WTC11 (cell line): Measurements from ENCODE around the gene MED12L. TPM values are rescaled to one million over a fixed set of nuclear protein-coding genes. Genes with fewer than 3 reads are reported as not detected.

ENCODE experiments used
- ATAC-seq: fragments of 200-7000 bp; cut with Tn5 transposase; 2 replicates; pipeline ENCODE4 v1.10.0; 2021; ENCODE audit warnings: mild to moderate bottlenecking, moderate library complexity
- CTCF ChIA-PET: fragments of 300-600 bp; sonication (Branson Sonifier 250); formaldehyde crosslinking; loops from one replicate; lab custom pipeline; 2021; ENCODE audit warnings: antibody characterized with exemption; lab: Charles Lee
- POLR2A ChIA-PET: fragments of 350-600 bp; sonication (Branson Sonifier 250); formaldehyde crosslinking; loops from one replicate; lab custom pipeline; 2021; ENCODE audit warnings: antibody characterized with exemption; lab: Charles Lee
- DNase-seq: peaks from one replicate; pipeline ENCODE4 v3.0.0; 2021; ENCODE audit warnings: low spot score
- H3K27ac Mint-ChIP-seq: 2 replicates; pipeline ENCODE4 v1.8.0; 2021; ENCODE audit warnings: mixed read lengths
- H3K27me3 Mint-ChIP-seq: 2 replicates; pipeline ENCODE4 v1.8.0; 2021; ENCODE audit warnings: low read depth, mild to moderate bottlenecking, moderate library complexity, mixed read lengths
- H3K36me3 Mint-ChIP-seq: 2 replicates; pipeline ENCODE4 v1.8.0; 2021; ENCODE audit warnings: mixed read lengths
- H3K4me1 Mint-ChIP-seq: 2 replicates; pipeline ENCODE4 v1.8.0; 2022; ENCODE audit warnings: mixed read lengths
- H3K4me3 Mint-ChIP-seq: 2 replicates; pipeline ENCODE4 v1.8.0; 2021; ENCODE audit warnings: mild to moderate bottlenecking, moderate library complexity, mixed read lengths
- H3K9me3 Mint-ChIP-seq: 2 replicates; pipeline ENCODE4 v1.8.0; 2021; ENCODE audit warnings: mixed read lengths
- ATF6 ChIP-seq: sonication (generic); formaldehyde crosslinking; IDR thresholded peaks from 2 replicates; pipeline ENCODE4 v1.8.1; 2023; ENCODE audit warnings: mild to moderate bottlenecking, missing genetic modification reagents
- E2F1 ChIP-seq: sonication (generic); formaldehyde crosslinking; IDR thresholded peaks from 2 replicates; pipeline ENCODE4 v1.8.0; 2022; ENCODE audit warnings: mild to moderate bottlenecking, missing genetic modification reagents
- HMGXB4 ChIP-seq: sonication (generic); formaldehyde crosslinking; IDR thresholded peaks from 2 replicates; pipeline ENCODE4 v1.8.1; 2023; ENCODE audit warnings: mild to moderate bottlenecking, moderate library complexity, missing genetic modification reagents
- IRF2 ChIP-seq: sonication (generic); formaldehyde crosslinking; IDR thresholded peaks from 2 replicates; pipeline ENCODE4 v1.8.0; 2022; ENCODE audit warnings: low read depth, missing genetic modification reagents, borderline replicate concordance
- NFE2L1 ChIP-seq: sonication (generic); formaldehyde crosslinking; IDR thresholded peaks from 2 replicates; pipeline ENCODE4 v1.8.1; 2023; ENCODE audit warnings: missing genetic modification reagents
- PRDM15 ChIP-seq: sonication (generic); formaldehyde crosslinking; IDR thresholded peaks from 2 replicates; pipeline ENCODE4 v1.8.0; 2022; ENCODE audit warnings: missing genetic modification reagents
- USF1 ChIP-seq: sonication (generic); formaldehyde crosslinking; IDR thresholded peaks from 2 replicates; pipeline ENCODE4 v1.8.0; 2022; ENCODE audit warnings: mild to moderate bottlenecking, missing genetic modification reagents
- ZBTB43 ChIP-seq: sonication (generic); formaldehyde crosslinking; IDR thresholded peaks from 2 replicates; pipeline ENCODE4 v1.8.1; 2023; ENCODE audit warnings: mild to moderate bottlenecking, missing genetic modification reagents
- ZNF138 ChIP-seq: sonication (generic); formaldehyde crosslinking; conservative IDR thresholded peaks from 2 replicates; pipeline ENCODE4 v1.8.1; 2022; ENCODE audit warnings: mild to moderate bottlenecking, moderate library complexity, missing genetic modification reagents
- ZNF396 ChIP-seq: fragments of 250-450 bp; sonication (Bioruptor Pico); IDR thresholded peaks from 2 replicates; pipeline ENCODE4 v1.8.0; 2021; ENCODE audit warnings: mild to moderate bottlenecking, moderate library complexity, borderline replicate concordance
- ZNF423 ChIP-seq: fragments of 250-450 bp; sonication (Bioruptor Pico); IDR thresholded peaks from 2 replicates; pipeline ENCODE4 v2.1.2; 2022; ENCODE audit warnings: mild to moderate bottlenecking, moderate library complexity
- ZNF425 ChIP-seq: fragments of 250-450 bp; sonication (Bioruptor Pico); conservative IDR thresholded peaks from 2 replicates; pipeline ENCODE4 v1.9.0; 2021; ENCODE audit warnings: mild to moderate bottlenecking
- total RNA-seq: library from RNA; stranded (reverse); gene quantifications from 3 replicates; pipeline ENCODE4 v1.2.3, GENCODE V29; 2021

MED12L gene
- total RNA-seq, 1 experiment from 2014 or later = 27.4 TPM

GRCh38 chr3:151316267-151316991, 231.0 kb downstream of the MED12L start, which contains the start of gene GPR87 (continued):
- TF ChIP-seq PRDM15 (CRISPR knock-in tag) (no peak), HMGXB4 (CRISPR knock-in tag) (no peak), ZNF138 (CRISPR knock-in tag) (no peak), ZNF396 (CRISPR knock-in tag) (no peak), ZBTB43 (CRISPR knock-in tag) (no peak)

GRCh38 chr3:151318313-151318712, 232.8 kb downstream of the MED12L start:
- TF ChIP-seq E2F1 (CRISPR knock-in tag) = no peak
- TF ChIP-seq ZNF425 (CRISPR knock-in tag) = no peak
- TF ChIP-seq IRF2 (CRISPR knock-in tag) = no peak
- TF ChIP-seq NFE2L1 (CRISPR knock-in tag) = no peak
- TF ChIP-seq ZNF396 (CRISPR knock-in tag) = no peak
- no peak for TF ChIP-seq ZNF423 (CRISPR knock-in tag)
- TF ChIP-seq USF1 = no peak
- TF ChIP-seq ATF6 (CRISPR knock-in tag) = no peak
- CTCF ChIA-PET = interaction anchor here (0.9 to 1.2 kb wide), 2 partner anchors 10 to 519 kb away, joined by 3 to 5 read pairs; no protein-coding TSS in a partner anchor
- Mint-ChIP-seq H3K4me3 (no peak overlapping the region; the same call in 1 of the 2 replicates), H3K27ac (peak overlapping the region; percentile 61; the same call in 1 of the 2 replicates), H3K9me3 (no peaks in the 10 kb centered on the region; the same call in 1 of the 2 replicates), H3K27me3 (no peaks in the 10 kb centered on the region), H3K36me3 (no peaks in the 10 kb centered on the region), H3K4me1 (peaks cover 40% of the 10 kb centered on the region)
- ATAC-seq (no peak), DNase-seq (no peak)
- POLR2A ChIA-PET = no interaction called here
